Central memory CD4-positive, alpha-beta T cell (primary cell): Measurements from ENCODE around the gene PATE3.

Experiments
- DNase-seq: peaks from one replicate; pipeline ENCODE4 v3.0.0; 2022
- total RNA-seq, 3 experiments: gene quantifications; one replicate each; lab custom pipeline; 2026; lab: John Stamatoyannopoulos, UW

The PATE3 gene, protein sequence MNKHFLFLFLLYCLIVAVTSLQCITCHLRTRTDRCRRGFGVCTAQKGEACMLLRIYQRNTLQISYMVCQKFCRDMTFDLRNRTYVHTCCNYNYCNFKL
- total RNA-seq, result 0 reads per million in 3 experiments

DNA sequence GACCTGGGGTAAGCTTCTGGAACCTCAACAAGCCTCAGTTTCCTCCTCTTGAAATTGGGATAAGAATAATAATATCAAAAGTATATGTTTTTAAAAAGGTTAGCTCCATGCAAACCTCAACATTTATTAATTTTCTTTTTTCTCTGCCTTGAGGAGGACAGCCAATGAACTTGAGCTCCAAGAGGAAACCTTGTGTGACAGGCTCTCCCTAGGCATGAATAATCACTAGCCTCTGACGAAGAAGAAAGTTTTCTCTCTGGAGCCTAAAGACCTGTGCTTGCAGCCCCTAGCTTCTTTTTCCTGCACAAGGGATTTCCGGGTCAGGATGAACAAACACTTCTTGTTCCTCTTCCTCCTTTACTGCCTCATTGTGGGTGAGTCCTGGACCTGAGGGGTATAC is at the start of gene PATE3:
Gene PATE3, plus strand, starts transcription at position 301 of the 400 bp plus-strand sequence. Its CDS starts 25 bp downstream, at position 326.
- no peak for DNase-seq

DNA sequence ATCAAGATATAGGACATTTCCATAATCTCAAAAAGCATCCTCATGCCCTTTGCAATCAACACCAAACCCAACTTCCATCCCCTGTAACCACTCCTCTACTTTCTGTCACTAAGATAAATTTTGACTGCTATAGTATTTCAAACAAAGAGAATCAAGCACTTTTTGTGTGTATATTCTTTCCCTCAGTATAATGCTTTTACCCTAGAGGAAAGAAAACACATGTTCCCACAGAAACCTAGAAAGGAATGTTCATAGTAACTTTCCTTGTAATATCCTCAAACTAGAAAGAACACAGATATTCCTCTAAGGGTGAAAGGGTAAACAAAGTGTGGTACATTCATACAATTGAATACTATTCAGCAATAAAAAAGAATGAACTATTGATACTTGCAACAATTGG is 47.3 kb upstream of the PATE3 start:
- no peak for DNase-seq

DNA sequence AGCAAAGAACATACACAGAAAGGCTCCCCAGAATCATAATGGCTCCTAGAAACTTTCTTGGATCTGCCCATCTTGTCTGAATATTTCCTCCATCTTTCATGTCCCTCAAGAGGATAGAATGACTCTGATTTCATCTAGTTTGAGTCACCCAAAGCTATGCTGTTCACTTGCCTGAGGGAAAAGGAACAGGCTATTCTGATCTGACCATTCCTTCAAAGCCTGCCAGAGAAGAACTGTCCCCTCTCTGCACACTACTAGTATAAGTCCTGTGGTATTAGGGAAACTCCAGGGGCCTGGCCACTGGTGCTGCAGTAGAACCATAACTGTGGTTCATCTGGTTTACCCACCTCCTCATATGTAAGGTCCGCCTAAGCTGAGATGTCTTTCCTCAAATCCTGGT is 44.2 kb upstream of the PATE3 start:
- no peak for DNase-seq

DNA sequence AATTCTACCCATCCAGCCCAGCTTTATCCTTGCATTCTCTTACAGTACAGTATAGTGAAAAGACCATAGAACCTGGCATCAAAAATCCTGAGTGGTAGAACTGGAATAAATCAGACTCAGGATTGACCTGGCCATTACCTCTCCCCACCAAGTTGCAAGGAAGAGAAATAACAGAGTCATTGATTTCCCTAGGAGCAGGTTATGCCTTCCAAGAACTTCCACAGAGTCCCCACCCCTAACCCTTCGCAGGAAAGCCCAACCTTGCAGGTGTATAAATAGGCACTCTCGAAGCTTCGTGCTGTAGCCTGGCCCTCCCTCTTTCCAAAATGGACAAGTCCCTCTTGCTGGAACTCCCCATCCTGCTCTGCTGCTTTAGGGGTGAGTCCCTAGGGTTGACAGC is 41.9 kb upstream of the PATE3 start, which contains the start of gene PATE1:
Gene PATE1, plus strand, starts transcription at position 301 of the 400 bp plus-strand sequence. Its CDS starts 26 bp downstream, at position 327.
- no peak for DNase-seq

DNA sequence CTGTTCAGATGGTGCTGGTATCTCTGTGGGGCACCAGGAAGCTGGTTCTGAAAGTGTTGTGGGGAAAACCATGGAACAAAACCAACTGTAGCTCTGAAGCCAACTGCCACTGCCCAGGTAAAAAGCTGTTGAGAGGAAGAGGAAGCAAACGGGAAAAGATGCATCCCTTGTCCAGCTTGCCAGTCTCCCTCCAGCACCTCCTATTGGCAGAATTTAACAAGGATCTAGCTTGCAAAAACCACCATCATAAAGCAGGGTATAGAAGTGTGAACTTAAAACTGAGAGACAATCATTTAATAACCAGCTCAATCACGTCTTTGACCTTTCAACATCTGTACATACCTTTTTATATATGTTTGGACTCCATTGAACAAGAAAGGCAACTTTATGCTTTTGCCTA is 37.3 kb upstream of the PATE3 start:
- DNase-seq, result no peak

DNA sequence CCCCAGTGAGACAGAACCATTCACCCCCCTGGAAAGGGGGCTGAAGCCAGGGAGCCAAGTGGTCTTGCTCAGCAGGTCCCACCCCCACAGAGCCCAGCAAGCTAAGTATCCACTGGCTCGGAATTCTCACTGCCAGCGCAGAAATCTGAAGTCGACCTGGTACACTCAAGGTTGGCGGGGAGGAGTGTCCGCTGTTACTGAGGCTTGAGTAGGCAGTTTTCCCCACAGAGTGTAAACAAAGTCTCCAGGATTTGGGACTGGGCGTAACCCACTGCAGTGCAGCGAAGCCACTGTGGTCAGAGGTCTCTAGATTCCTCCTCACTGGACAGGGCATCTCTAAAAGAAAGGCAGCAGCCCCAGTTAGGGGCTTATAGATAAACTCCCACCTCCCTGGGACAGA is 31.9 kb upstream of the PATE3 start:
- no peak for DNase-seq

DNA sequence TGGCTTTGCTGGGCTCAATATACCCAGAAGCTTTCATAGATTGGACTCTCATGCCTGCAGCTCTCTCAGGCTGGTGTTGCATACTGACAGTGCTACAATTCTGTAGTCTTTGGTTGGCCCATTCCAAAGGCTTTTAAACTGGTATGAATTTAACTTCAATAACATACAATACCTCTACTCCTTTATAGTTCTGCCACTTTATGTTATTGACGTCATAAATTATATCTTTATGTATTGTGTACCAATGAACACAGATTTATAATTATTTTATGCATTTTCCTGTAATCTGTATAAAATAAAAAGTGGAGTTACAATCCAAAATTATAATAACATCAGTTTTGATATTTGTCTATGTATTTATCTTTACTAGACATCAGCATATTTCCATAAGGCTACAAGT is 25.5 kb upstream of the PATE3 start:
- DNase-seq, result no peak

DNA sequence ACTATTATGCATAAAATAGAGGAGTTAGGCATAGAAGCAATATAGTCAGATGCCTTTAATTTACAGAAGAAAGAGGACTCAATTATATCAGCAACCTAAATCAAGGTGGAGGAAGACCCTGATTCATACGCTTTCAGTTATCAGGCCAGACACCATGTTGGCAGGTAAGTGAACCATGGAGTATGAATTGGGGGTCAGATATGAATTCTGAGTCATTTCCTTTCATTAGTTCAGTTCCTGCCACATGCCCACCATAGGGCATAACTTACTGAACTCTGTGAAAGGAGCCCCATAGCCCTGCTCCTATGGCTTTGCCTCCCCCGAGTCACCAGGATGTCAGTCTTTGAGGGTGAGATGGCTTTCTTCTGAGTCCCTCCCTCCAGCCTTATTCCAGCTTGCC is 24.4 kb upstream of the PATE3 start:
- DNase-seq, result no peak

DNA sequence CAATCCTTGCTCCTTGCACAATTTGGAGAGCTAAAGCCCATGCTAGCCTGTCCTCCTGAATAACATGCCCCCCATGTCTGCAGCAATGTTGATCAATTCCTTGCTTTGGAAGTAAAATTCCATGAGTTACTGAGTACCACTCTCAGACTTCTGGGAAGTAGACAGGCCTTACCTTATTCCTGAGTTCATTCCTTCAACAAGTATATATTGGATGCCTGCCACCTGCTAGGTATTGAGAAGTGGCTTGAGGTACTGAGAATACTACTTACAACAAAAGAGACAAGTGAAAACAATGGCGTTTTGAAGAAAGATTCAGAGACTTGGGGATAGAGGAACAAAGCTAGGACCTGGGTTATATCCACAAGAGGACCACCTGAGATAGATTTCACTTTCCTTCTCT is 21.7 kb upstream of the PATE3 start:
- no peak for DNase-seq

DNA sequence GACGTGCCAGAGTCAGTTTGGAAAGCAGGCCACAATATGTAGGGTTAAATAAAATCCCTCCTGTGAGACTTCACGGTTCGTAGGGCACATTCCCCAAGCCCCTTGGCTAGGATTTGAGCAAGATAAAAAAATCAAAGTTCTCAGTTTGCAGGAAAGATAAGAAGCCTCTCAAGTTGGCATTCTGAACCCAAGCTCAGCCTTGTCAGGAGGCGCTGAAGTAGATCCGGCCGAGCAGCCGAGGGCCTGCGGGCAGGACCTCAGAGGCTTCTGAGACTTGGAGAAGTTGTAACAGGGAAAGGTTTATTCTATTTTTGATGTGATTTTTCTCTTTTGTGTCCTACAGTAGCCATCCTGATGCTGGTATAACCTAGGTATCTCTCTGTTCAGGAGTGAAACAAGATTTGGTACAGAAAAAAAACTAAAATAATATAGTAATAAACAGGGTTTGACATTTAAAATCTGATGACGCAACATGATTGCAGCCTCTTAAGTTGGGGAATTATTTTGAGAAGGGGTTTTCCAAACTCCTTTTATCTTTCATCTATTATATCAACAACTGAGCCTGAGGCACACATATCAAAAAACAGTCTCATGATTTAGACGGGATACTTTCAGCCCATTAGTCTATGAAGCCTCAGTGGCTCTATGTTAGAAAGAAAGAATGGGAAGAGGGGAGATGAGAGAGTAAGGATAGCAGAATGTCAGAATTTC is 19.4 kb upstream of the PATE3 start:
- no peak for DNase-seq

DNA sequence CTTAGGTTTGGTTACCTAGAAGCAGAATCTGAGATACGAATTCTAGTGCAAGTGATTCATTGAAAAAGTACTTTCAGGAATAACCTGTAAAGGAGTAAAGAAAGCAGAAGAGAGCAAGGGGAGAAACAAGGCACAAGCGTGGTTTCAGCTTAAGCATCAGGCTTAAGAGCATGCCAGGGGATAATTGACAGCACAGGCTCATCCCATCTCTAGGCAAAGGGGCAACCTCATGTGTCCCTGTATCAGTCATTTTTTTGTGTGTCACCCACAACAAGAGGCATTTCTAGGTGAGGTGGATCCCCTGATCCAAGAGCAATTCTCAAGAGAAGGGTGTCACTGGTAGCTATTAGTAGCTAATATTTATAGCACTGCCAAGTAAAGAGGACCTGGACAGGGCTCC is 17.3 kb upstream of the PATE3 start:
- no peak for DNase-seq

DNA sequence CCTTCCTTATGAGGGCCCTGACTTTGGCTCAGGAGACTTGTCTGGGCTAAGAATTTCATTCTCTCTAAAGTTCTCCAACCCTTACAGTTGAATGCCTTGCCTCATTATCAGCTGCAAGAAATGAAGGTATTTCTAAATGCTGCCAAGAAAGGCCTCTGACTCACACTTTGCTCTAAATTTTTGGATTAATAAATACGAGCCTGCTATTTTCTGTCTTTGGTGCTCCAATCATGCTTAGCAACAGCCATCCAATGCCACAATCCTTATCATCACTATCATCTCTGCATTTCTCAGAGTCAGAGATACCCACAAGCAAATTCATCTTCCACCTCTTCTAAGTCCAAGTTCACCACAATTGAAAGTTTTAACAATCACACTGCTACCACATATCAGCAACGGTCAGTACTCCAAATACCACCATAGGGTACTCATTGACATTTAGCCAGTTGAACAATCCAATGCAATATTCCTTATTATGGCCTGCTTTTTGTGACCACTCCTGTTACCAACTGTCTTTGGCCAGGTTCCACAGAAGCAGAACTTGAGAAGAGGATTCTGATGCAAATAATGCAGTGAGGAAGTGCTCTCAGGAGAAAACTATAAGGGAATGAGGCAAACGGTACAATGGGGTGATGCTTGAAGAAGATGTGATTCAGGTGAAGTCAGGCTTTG is 15.0 kb upstream of the PATE3 start:
- no peak for DNase-seq

DNA sequence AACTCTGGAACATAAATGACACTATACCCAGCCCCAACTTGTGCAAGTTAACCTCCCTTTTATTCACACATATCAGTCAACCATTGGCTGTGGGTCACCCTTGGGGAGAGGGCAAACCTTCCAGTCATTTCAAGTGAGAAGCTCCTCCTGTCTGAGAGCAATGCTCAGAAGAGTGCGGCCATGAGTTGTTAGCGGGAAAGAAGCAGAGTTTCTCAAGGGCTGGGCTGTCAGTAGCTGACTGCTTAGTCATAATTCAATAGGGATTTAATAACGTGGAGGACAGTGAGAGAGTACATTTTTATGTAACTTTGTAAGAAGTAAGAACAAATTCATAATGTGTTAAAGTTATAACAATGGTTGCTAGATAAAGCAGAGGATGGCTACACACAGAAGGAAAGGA is 14.4 kb upstream of the PATE3 start:
- no peak for DNase-seq

DNA sequence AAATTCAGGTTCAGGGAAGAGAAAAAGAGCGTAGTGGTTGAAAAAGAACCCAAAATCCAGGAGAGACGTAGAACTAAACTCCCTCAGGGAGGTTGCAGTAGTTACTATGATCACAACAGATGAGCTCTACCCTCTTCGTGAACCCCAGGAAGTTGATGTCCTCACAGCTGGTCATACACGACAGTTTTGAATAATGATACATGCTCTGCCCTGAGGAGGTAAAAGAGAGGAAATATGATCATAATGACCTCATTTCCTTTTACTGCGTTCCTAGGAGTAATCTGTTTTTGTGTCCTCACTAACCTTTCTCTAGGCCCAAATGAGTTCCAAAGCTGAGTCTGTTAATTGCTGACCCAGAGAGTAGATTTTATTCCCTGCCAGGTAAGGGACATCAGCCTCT is 10.6 kb upstream of the PATE3 start:
- no peak for DNase-seq

DNA sequence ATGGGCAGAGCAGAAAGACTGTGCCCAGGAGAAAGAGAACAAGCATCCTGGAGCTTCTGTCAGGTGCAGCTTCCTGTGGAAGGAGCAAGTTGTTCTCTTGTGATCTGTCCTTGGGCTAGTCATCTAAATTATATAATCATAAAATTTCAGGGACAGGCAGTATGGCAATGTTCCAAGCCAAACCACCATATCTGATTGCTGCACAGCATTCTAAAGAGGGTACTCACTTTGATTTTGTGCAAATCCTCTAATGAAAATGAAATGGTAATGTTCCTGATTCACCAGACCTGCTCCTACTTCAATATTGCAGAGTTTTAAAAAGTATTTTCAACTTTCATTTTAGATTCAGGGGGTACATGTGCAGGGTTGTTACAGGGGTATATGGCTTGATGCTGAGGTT is 9.2 kb upstream of the PATE3 start, which contains the start of gene PATE2:
Gene PATE2, minus strand, starts transcription at position 101 of the 400 bp plus-strand sequence. Its CDS starts 55 bp downstream, at position 46.
- no peak for DNase-seq

DNA sequence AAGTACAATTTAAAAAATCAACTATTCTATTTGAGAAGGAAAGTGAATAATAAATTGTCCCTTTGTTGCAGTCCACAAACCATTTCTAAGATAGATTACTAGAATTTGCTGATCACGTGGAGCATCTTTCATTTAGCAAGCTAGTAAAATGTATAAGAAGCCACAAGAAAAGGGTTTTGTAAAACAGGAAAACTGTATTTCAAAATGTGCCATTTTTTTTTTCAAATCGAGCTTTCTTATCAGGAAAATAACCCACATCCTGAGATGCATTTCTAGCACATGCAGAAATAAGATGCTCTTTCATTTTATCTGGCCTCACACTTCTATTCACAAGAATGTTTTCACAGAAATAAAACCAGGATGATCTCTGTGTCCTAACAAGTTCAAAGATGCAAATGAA is 3.2 kb upstream of the PATE3 start:
- DNase-seq, result no peak

DNA sequence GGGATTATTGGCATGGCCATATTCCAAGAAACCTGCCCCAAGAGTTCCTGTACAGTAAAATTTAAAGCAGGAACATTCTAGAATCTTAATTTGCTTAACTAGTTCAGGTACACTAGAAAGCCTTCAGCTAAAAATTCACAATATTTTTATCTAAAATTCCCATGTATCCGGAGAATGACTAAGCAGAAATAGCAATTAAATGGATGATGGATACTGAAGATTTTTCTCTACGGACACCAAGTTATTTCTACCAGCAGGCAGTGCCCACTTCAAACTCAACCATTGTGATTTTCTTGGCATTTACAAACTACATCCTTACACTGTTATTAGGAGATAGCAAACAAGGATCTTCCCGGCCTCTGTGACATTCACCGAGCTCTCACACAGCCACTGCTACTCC is 2.9 kb downstream of the PATE3 start:
- no peak for DNase-seq

DNA sequence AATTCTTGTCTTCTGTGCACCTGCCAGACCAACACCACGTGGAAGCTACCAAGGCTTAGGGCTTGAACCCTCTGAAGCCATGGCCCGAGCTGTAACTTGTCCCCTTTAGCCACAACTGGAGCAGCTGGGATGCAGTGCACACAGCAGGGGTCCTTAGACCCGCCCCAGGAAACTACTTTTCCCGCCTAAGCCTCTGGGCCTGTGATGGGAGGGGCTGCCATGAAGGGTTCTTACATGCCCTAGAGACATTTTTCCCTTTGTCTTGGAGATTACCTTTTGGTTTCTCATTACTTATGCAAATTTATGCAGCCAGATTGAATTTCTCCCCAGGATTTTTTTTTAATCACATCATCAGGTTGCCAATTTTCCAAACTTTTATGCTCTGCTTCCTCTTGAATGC is 9.7 kb downstream of the PATE3 start:
- no peak for DNase-seq

DNA sequence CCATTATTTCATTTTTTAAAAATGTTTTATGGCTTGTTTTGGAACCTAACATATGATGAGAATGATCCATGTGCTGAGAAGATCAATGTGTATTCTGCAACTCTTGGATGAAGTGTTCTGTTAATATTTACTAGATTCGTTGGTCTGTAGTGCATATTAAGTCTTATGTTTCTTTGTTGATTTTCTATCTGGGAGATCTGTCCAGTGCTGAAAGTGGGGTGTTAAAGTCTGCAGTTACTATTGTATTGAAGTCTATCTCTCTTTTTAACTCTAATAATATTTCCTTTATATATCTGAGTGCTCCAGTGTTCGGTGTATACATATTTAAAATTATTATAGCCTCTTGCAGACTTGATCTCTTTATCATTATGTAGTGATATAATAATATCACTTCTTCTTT is 11.9 kb downstream of the PATE3 start:
- DNase-seq, result no peak

DNA sequence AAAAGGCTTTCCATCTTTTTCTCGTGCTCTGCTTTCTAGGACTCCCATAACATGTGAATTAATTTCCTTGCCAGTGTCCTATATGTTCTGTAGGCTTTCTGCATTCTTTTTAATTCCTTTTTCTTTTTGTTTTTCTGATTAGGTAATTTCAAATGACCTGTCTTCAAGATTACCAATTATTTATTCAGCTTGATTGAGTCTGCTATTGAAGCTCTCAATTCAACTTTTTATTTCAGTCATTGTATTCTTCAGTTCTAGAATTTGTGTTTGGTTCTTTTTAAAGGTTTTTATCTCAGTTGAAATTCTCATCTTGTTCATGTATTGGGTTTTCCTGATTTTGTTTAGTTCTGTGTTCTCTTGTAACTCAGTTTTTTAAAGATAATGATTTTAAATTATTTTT is 14.5 kb downstream of the PATE3 start:
- DNase-seq, result no peak

DNA sequence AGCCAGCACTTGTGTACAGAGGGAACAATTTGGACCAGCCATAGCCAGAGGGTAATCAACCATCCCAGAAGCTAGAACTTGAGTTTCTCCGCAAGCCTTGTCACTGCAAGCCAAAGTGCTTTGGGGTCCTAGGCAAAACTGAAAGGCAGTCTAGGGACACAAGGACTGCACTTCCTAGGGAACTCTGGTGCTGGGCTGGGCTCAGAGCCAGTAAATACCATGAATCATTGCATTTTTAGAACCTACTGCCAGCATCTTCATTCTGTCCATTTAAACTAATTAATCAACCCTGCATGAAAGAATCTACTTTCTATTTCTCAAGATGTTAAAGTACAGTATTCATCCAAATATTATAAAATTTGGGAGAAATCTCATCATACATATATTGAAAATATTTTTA is 20.0 kb downstream of the PATE3 start:
- DNase-seq, result no peak

DNA sequence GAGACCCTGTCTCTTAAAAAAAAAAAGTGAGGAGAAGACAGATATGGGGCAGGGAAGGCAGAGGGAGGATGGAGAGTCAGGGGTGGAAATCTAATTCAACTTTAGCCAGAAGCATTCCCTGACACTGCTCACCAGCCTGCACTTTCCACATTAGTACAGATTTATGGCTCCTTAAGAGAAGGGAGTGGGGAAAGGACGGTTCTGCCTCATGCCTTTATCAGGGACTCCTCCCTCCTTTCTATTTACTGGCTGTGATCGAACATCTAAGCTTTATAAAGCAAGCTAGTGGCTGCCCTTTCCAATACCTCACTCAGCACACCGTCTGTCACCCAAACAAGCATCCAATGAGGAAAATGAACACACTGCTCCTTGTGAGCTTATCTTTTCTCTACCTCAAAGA is 45.1 kb downstream of the PATE3 start, which contains the start of gene PATE4:
Gene PATE4, plus strand, starts transcription at position 301 of the 400 bp plus-strand sequence. Its CDS starts 44 bp downstream, at position 345.
- DNase-seq, result no peak

DNA sequence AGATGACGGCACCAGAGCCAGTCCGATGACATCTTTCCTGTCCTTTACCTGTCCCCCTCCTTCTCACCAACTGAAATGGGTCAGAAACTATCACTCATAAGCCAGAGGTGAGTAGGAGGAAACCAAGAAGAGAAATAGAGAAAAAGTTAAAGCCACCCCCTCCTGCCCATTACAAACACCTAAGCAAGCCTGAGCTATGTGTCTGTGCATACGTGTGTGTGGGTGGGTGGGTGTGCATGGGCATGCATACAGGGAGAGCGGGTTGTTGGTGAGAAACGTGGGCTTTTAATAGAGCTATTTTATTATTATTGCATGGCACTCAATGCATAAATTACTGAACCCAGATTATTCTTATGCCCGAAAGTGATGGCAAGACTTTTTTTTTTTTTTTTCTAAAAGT is 47.8 kb downstream of the PATE3 start:
- DNase-seq, result no peak
